ENCODE data around the gene CTNNBIP1. TPM values are rescaled to one million over a fixed set of nuclear protein-coding genes. Genes with fewer than 3 reads are reported as not detected.
A peak's percentile ranks its signal among the peaks of the same experiment; 100 is the strongest.

The CTNNBIP1 gene
- total and polyA plus RNA-seq, 2 donors (not counting 3 experiments of a cell fraction or from before 2014, with no cell fraction given), result 26.6 to 31.7 TPM

- peak overlapping the region; percentile 33 for H2AFZ ChIP-seq (ENCODE audit: low read depth, low read length)
- FAIRE-seq (no peak), DNase-seq (ENCODE audit: low read depth, low spot score) (no peak)
- no peaks in the 10 kb centered on the region for H3K36me3 ChIP-seq (ENCODE audit: control insufficient read depth in 2 of 2, extremely low read depth in 1 of 2, insufficient read depth in 2 of 2, low read length in 2 of 2)
- H3K9me3 ChIP-seq (replicated peaks; ENCODE audit: control insufficient read depth, insufficient read depth, low read length), result no peaks in the 10 kb centered on the region
- no peak for TF ChIP-seq EZH2 (IDR thresholded peaks at IDR 0.05; ENCODE audit: borderline replicate concordance, low read depth, low read length, severe bottlenecking)
- no peak for TF ChIP-seq GATA2 (IDR thresholded peaks at IDR 0.05; ENCODE audit: insufficient read depth, insufficient read length, low read depth, low read length)
- TF ChIP-seq POLR2A (IDR thresholded peaks at IDR 0.05; ENCODE audit: low read depth, low read length), result no peak
- peaks cover 0 to 2% of the 10 kb centered on the region in 2 experiments for H3K27me3 ChIP-seq (ENCODE audit: control insufficient read depth in 2 of 2, insufficient read depth in 2 of 2, low read length in 2 of 2)
- no peaks in the 10 kb centered on the region for H3K9me1 ChIP-seq (replicated peaks; ENCODE audit: control insufficient read depth, extremely low read depth, insufficient read depth, low read length)
- H3K4me3 ChIP-seq (replicated peaks in 1 of 3; ENCODE audit: insufficient read depth in 1 of 3, low read depth in 1 of 3, low read length in 3 of 3), result no peak overlapping the region
- dilution Hi-C loops (cut with MboI; ENCODE audit: extremely low pct_ligation_motif_present, low sequenced_read_pairs) (no loop called here), intact Hi-C loops (cut with micrococcal nuclease) (no loop called here)
- H3K4me2 ChIP-seq (ENCODE audit: insufficient read depth, low read length), result no peak overlapping the region
- no peaks in the 10 kb centered on the region for H4K20me1 ChIP-seq (replicated peaks; ENCODE audit: control insufficient read depth, extremely low read depth, insufficient read depth, low read length)
- H3K79me2 ChIP-seq (ENCODE audit: control insufficient read depth, insufficient read depth, low read length), result no peaks in the 10 kb centered on the region
- ChIA-PET POLR2A (no interaction called here), CTCF (interaction anchor here (1.1 to 2.2 kb wide), 3 partner anchors 8 to 31 kb away, joined by 3 to 9 read pairs (median 7); no protein-coding TSS in a partner anchor)
- H3K27ac ChIP-seq (ENCODE audit: insufficient read depth, low read depth, low read length), result no peak overlapping the region
- no peak overlapping the region for H3K9ac ChIP-seq (replicated peaks; ENCODE audit: extremely low read depth, insufficient read depth, low read length)
- peaks cover 7% of the 10 kb centered on the region for H3K4me1 ChIP-seq (ENCODE audit: control insufficient read depth, extremely low read depth, insufficient read depth, low read length)
- no TSS peak for BruUV-seq (replicated peaks)
Measured at GRCh38 chr1:9835404-9835757, 74.7 kb downstream of the CTNNBIP1 start.

- TF ChIP-seq CTCF (IDR thresholded peaks at IDR 0.05; ENCODE audit: extremely low read depth in 1 of 2, insufficient read depth in 1 of 2, low read depth in 1 of 2, low read length in 2 of 2) (no peak), GATA2 (IDR thresholded peaks at IDR 0.05; ENCODE audit: insufficient read depth, insufficient read length, low read depth, low read length) (no peak)
- POLR2A ChIA-PET, result no interaction called here
- no peaks in the 10 kb centered on the region for H3K79me2 ChIP-seq (ENCODE audit: control insufficient read depth, insufficient read depth, low read length)
- H3K4me2 ChIP-seq (ENCODE audit: insufficient read depth, low read length), result no peak overlapping the region
- H3K27me3 ChIP-seq (ENCODE audit: control insufficient read depth in 2 of 2, insufficient read depth in 2 of 2, low read length in 2 of 2), result peaks cover 0 to 2% of the 10 kb centered on the region in 2 experiments
- H4K20me1 ChIP-seq (replicated peaks; ENCODE audit: control insufficient read depth, extremely low read depth, insufficient read depth, low read length), result no peaks in the 10 kb centered on the region
- DNase-seq (ENCODE audit: low read depth, low spot score) (no peak), FAIRE-seq (no peak)
- dilution Hi-C loops (cut with MboI; ENCODE audit: extremely low pct_ligation_motif_present, low sequenced_read_pairs) (no loop called here), intact Hi-C loops (cut with micrococcal nuclease) (no loop called here)
- no peaks in the 10 kb centered on the region for H3K9me3 ChIP-seq (replicated peaks; ENCODE audit: control insufficient read depth, insufficient read depth, low read length)
- no peak overlapping the region for H3K27ac ChIP-seq (ENCODE audit: insufficient read depth, low read depth, low read length)
- no peaks in the 10 kb centered on the region for H3K36me3 ChIP-seq (ENCODE audit: control insufficient read depth in 2 of 2, extremely low read depth in 1 of 2, insufficient read depth in 2 of 2, low read length in 2 of 2)
- no peak overlapping the region for H2AFZ ChIP-seq (ENCODE audit: low read depth, low read length)
- BruUV-seq (replicated peaks), result no TSS peak
- no peak overlapping the region for H3K4me3 ChIP-seq (replicated peaks in 1 of 3; ENCODE audit: insufficient read depth in 1 of 3, low read depth in 1 of 3, low read length in 3 of 3)
- H3K9ac ChIP-seq (replicated peaks; ENCODE audit: extremely low read depth, insufficient read depth, low read length), result no peak overlapping the region
- no peaks in the 10 kb centered on the region for H3K9me1 ChIP-seq (replicated peaks; ENCODE audit: control insufficient read depth, extremely low read depth, insufficient read depth, low read length)
- CTCF ChIA-PET, result interaction anchor here (1.4 kb wide), 1 partner anchor 28 kb away, joined by 3 read pairs; no protein-coding TSS in a partner anchor
- peaks cover 7% of the 10 kb centered on the region for H3K4me1 ChIP-seq (ENCODE audit: control insufficient read depth, extremely low read depth, insufficient read depth, low read length)
Measured at GRCh38 chr1:9833632-9834031, 76.4 kb downstream of the CTNNBIP1 start.
